ENCODE measurements around the gene SPZ1. TPM values are rescaled to one million over a fixed set of nuclear protein-coding genes. Genes with fewer than 3 reads are reported as not detected.

The SPZ1 gene
- total RNA-seq, 2 experiments from 2014 or later = not detected

DNA sequence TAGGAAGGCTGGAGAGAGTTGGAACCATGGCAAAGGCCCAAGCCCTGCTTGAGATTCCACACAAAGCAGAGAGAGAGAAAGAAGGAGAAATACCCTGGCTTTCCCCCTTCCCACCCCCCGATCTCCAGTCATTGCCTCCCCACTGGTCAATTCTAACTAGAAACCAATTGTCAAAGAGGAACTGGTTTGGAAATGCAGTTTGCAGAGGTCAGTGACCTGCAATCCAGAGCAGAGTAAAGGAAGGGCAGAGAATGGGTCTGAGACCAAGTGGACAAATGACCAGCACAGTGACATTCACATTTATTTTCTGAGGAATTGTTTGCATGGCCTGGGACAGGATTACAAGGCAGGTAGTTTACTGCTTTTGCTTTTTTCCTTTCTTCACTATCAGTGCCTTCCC lies 50.6 kb downstream of the SPZ1 start:
- intact Hi-C loops (cut with micrococcal nuclease) = no loop called here
- CTCF ChIA-PET = no interaction called here
- Mint-ChIP-seq H3K27me3 (ENCODE audit: low read depth) (no peaks in the 10 kb centered on the region), H3K9me3 (no peaks in the 10 kb centered on the region), H3K36me3 (ENCODE audit: low read depth) (no peaks in the 10 kb centered on the region), H3K4me1 (ENCODE audit: low read depth) (no peaks in the 10 kb centered on the region), H3K27ac (no peak overlapping the region), H3K4me3 (no peak overlapping the region)
- DNase-seq = no peak

Other genes with a start within 250 kb of the SPZ1 start
- 10 to 100 TPM; 34.8 to 36.4 TPM for gene SERINC5, start 64.0 kb upstream of the SPZ1 start, total RNA-seq
- gene ZFYVE16, start 88.1 kb downstream of the SPZ1 start, total RNA-seq = 10 to 100 TPM in 1 of 2 experiments, 1 to 10 TPM in 1; 8.0 to 10.3 TPM
- gene FAM151B, start 168.1 kb downstream of the SPZ1 start, total RNA-seq = under 1 TPM; 0.15 to 0.36 TPM